22Rv1 (cell line): ENCODE results near the gene PIGQ.

Experiments
- ZFX ChIP-seq: fragments of 450-650 bp; IDR thresholded peaks from 2 replicates; pipeline ENCODE4 v1.6.1; 2017; ENCODE audit warnings: antibody characterized with exemption, borderline replicate concordance
- TF ChIP-seq, protein P1 (sequence below): fragments of 450-650 bp; IDR thresholded peaks from 2 replicates; pipeline ENCODE4 v1.5.1; 2017; ENCODE audit warnings: mild to moderate bottlenecking

DNA sequence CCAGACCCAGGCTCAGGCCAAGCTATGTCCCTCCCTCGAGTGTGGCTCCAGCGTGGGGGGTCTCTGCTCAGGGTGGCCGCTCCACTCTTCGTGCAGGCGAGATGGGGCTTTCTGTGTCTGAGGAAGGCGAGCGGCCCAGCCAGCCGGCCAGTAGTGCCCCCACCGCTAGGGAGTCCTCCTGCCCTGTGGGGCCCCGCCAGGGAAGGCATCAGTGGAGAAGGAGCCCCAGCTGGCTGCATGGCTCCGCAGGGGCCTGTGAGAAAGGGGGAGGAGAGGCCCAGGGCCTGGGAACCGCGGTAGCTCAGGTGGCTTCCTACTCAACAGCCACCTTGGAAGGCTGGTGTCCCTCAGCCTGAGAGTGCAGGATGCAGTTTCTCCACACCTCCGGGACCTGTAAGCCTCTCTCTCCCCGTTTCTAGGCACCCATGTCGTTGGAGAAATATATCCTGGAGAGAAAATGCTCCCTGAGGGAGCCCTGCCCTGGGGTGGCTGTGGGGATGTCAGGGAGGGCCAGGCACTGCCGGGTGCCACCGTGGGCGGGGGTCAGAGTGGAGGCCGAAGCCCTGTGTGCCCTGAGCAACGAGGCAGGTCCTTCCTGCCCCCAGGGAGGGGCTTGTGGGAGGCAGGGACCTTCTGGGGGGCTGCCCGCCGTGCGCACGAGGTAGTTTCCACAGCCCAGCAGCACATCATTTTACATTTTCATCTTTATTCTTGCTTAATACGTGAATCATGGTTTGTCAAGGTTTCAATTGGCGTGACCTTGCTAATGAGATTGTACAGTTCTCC is 3.3 kb downstream of the PIGQ start:
- TF ChIP-seq, protein P1, sequence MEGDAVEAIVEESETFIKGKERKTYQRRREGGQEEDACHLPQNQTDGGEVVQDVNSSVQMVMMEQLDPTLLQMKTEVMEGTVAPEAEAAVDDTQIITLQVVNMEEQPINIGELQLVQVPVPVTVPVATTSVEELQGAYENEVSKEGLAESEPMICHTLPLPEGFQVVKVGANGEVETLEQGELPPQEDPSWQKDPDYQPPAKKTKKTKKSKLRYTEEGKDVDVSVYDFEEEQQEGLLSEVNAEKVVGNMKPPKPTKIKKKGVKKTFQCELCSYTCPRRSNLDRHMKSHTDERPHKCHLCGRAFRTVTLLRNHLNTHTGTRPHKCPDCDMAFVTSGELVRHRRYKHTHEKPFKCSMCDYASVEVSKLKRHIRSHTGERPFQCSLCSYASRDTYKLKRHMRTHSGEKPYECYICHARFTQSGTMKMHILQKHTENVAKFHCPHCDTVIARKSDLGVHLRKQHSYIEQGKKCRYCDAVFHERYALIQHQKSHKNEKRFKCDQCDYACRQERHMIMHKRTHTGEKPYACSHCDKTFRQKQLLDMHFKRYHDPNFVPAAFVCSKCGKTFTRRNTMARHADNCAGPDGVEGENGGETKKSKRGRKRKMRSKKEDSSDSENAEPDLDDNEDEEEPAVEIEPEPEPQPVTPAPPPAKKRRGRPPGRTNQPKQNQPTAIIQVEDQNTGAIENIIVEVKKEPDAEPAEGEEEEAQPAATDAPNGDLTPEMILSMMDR: no peak
- TF ChIP-seq ZFX: no peak
